Measurements from ENCODE around the gene TRANK1.
"Not testable (repeated sequence)": the region's sequence is repeated elsewhere in the genome, so short reads cannot be mapped to it uniquely, and the experiment has no call there.

Gene TRANK1

DNA sequence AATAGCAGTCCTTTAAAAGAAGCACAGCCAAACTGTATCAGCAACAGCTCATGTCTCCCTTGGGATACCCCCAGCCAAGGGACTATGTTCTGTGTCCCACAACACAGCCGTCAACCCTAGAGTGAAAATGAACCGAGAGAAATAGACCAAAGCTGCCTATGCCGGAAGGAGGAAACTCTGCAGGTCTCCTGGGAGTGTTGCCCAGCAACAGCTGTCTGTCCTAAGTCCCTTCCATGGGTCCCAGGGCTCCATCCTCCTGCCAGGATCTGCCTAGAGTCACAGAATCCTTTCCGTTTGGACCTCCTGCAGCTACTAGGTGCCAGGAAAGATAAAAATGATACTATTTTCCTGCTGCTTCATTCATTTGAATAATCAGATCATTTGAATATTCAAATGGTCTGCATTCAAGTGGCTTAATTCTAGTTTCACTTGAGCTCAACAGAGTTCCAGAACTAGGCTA is 53.1 kb downstream of the TRANK1 start:
- no peak for DNase-seq

DNA sequence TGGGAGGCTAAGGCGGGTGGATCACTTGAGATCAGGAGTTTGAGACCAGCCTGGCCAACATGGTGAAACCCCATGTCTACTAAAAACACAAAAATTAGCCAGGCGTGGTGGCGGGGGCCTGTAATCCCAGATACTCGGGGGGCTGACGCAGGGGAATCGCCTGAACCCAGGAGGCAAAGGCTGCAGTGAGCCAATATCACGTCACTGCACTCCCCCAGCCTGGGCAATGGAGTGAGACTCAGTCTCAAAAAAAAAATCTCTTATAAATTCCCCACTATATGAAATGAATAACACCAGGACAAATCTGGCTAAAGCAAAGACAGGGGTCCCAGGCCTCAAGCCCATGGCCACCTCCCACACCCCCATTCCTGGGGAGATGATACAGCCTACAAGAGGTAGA is 53.8 kb downstream of the TRANK1 start:
- not testable (repeated sequence) for DNase-seq

- no peak for DNase-seq
These were observed 54.6 kb downstream of the TRANK1 start for GRCh38 chr3:36890261-36890660.

DNA sequence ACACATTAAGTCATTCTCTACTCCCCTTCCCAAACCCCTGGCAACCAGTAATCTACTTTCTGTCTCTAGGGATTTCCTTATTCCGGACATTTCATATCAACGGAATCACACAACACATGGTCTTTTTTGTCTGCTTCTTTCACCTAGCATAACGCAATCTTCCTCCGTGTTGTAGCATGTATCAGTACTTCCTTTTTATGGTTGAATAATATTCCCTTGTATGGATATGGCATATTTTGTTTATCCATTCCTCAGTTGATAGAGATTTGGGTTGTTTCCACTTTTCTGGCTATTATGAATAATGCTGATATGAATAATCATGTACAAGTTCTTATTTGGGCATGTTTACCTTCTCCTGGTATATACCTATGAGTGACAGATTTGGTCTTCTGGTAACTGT is 63.1 kb downstream of the TRANK1 start:
- DNase-seq: no peak

GRCh38 chr3:36879842-36880241 is 65.0 kb downstream of the TRANK1 start:
- not testable (repeated sequence) for DNase-seq

DNA sequence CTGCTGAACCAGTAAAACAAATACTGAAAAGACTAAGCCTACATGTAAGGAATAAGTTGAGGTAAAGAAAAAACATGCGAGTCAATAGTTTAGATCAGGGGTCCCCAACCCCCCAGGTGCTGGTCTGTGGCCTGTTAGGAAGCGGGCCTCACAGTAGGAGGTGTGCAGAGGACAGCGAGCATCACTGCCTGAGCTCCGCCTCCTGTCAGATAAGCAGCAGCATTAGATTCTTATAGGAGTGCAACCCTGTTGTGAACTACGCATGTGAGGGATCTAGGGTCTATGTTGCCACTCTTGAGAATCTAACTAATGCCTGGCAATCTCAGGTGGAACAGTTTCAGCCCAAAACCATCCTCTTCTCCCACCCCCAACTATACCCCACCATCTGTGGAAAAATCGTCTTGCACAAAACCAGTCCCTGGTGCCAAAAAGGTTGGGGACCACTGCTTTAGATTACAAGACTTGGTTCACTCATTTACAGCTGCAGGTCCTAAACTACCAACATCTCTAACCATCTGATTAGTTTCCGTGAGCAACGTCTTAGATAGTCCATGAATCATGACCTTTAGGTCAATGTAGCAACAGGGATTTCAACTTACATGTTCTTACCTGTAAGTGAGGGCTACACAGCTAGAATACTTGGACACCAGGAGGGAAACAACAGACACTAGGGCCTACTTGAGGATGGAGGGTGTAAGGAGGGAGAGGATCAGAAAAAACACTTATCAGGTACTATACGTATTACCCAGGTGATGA is 66.7 kb downstream of the TRANK1 start:
- DNase-seq: no peak

- no peak for DNase-seq
These were observed 68.5 kb downstream of the TRANK1 start for GRCh38 chr3:36876181-36876936.

- DNase-seq: no peak
These were observed 69.5 kb downstream of the TRANK1 start for GRCh38 chr3:36875397-36875796.

GRCh38 chr3:36874424-36874823 is 70.4 kb downstream of the TRANK1 start:
- DNase-seq: no peak

- no peak for DNase-seq
These were observed 73.3 kb downstream of the TRANK1 start for GRCh38 chr3:36871379-36872126.

GRCh38 chr3:36868614-36869436 is 76.0 kb downstream of the TRANK1 start:
- peak in 8 of 14 donors; percentile 10 to 28 (median 17) for DNase-seq

DNA sequence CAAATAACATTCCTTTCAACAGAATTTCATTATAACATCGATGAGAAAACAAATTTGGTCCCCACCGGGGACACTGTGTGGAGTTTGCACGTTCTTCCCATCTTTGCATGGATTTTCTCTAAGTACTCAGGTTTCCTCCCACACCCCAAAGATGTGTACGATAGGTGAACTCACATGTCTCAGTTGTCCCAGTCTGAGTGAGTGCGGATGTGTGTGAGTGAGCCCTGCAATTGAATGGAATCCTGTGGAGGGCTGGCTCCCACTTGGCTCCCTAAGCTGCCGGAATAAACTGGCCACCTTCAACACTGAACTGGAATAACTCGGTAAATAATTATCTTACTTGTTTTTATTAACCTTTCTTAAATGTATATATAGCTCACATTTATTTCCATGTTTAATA is 77.0 kb downstream of the TRANK1 start:
- DNase-seq: no peak

- no peak for DNase-seq
These were observed 78.5 kb downstream of the TRANK1 start for GRCh38 chr3:36866368-36866767.

- DNase-seq: no peak
These were observed 80.4 kb downstream of the TRANK1 start for GRCh38 chr3:36864180-36865053.

DNA sequence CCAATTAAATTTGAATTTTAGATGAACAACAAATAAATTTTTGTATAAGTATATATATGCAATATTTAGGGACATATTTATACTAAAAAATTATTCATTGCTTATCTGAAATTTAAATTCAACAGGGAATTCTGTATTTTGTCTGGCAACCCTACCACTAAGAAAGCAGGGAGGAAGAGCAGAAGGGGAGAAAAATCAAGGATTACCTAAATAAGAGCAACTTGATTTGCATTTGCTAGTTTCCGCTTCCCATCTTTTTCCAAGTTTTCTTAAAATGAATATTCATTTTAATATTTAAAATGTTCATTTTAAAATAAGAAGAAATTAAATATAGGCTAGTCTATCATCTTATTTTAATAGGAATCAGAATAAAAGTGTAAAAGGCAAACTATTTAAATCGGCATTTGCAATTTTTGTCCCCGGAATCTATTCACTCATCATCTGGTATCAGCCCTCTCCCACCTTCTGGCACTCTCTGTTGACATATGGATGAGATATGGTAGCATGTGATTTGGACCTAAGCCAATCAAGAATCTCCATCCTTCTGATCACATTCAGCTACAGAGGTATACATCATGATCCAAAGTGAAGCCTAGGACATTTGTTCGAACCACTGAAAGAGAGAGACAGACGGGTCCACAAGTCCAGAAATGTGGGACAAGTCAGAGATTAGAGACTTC is 82.6 kb downstream of the TRANK1 start:
- DNase-seq: no peak

DNA sequence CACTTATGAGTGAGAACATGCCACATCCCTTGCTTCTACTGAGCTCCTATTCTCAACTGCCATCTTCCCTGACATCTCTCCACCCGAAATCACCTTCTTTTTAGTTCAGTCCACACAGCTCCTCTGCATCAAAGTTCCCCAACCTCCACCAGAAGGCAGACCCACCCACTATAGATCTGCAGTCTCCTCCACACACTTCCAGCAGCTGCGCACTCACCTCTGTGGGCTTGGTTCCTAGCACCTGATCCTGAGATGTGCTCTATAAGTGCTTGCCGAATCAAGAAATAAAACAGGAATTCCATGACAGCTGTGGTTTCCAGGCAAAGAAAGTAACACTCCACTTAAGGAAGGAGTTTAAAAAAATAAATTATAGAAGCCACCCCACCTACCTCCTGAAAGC is 85.4 kb downstream of the TRANK1 start:
- no peak for DNase-seq

- no peak for DNase-seq
These were observed 92.8 kb downstream of the TRANK1 start for GRCh38 chr3:36852071-36852470.

- no peak for DNase-seq
These were observed 94.1 kb downstream of the TRANK1 start for GRCh38 chr3:36850743-36851142.

DNA sequence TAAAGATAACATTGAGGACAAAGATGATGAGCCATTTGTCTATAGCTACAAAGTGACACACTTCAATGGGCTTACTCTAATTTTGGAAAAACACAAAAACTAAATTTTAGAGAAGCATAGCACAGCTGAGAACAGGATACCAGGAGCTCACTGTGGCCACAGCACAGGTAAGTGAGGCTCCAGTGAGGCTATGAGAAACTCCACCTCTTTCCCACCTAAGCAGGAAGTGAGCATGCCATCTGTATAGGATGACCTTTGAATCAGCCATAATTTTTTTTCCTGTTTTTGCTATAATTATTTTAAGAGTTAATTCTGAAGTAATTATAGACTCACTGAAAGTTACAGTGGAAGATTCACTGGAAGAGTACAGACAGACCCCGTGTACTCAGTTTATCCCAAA is 98.4 kb downstream of the TRANK1 start:
- no peak for DNase-seq
